ENCODE data around the gene CAMSAP2.
"Not testable (repeated sequence)": the region's sequence is repeated elsewhere in the genome, so short reads cannot be mapped to it uniquely, and the experiment has no call there.

Gene CAMSAP2

DNA sequence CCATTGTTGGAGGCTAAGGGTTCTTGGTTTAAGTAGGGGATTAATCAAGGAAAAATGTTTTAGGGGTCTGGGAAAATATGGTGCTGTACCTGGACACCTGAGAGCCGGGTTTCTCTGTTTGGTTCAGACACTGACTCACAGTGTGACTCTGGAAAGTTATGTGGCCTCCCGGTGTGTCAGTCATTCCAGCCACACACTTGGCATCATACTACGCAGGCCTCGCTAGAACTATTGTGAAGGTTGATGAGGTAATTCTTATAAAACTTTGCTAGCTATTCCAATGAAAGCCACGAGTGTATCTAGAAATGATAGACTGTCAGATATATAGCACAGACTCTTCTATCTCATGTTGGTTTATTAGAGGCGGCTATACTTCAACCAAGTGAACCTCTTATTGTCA, 4.8 kb upstream of the CAMSAP2 start:
- DNase-seq (ENCODE audit: low read depth, low spot score): no peak
- H3K4me3 ChIP-seq (ENCODE audit: low read length): no peak overlapping the region

DNA sequence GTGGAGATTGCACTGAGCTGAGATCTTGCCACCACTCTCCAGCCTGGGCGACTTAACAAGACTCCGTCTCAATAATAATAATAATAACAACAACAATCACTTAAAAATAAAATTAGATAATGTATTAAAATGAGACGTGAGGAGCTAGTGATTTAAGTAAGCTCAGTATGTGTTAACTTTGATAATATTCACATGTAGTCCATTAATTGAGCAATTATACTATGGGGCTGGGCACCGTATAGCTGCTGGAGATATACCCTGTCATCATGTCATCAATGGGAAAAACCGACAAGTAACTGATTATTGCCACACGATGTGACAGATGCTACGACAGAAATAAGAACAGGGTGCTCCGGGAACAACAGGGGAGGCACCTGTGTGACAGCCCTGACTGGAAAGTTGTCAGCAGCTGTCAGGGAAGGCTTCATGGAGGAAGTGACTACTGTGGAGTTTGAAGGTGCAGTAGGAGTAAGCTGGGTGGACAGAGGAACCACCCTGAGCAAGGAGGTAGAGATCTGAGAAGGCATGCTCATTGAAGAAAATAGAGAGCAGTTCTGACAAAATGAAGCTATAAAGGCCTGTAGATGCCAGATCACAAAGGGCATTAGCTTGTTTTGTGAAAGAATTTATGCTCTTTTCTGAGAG, 924 bp upstream of the CAMSAP2 start:
- no peak overlapping the region for H3K4me3 ChIP-seq (ENCODE audit: low read length)

DNA sequence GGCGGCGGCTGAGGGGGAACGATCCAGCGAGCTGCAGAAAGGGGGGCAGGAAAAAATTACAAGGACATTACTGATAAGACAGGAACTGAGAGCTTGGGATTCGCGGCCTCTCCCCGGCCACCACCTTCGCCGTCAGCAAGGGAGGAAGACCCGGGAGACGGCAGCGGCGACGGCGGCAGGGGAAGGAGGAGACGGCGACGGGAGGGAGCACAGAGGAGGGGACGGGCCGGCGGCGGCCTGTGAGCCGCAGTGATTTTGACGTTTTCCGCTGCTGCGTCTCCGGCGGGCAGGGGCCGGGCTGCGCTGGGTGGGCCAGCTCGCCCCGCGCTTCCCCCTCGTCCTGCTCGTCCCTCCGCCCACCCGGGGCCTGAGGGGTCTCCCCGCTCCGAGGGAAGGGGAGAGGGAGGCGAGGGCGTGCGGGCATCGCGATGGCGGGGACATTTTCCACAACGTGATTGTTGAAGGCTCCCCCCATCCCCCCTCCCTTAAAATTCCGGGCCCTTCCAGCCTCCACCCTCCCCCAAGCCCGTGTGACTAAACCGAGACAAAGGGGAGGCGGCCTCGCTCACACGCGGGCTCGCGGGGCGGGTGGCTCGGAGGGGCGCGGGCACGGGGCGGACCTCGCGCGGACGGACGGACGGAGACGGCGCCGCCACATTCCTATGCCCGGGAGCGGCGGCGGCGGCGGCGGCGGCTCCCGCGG, 407 bp downstream of the CAMSAP2 start:
- no peak for DNase-seq (ENCODE audit: low read depth, low spot score)
- H3K4me3 ChIP-seq (ENCODE audit: low read length): peak overlapping the region; percentile 61

More for the DNA sequence above, 924 bp upstream of the CAMSAP2 start:
- DNase-seq (ENCODE audit: low read depth, low spot score): no peak

DNA sequence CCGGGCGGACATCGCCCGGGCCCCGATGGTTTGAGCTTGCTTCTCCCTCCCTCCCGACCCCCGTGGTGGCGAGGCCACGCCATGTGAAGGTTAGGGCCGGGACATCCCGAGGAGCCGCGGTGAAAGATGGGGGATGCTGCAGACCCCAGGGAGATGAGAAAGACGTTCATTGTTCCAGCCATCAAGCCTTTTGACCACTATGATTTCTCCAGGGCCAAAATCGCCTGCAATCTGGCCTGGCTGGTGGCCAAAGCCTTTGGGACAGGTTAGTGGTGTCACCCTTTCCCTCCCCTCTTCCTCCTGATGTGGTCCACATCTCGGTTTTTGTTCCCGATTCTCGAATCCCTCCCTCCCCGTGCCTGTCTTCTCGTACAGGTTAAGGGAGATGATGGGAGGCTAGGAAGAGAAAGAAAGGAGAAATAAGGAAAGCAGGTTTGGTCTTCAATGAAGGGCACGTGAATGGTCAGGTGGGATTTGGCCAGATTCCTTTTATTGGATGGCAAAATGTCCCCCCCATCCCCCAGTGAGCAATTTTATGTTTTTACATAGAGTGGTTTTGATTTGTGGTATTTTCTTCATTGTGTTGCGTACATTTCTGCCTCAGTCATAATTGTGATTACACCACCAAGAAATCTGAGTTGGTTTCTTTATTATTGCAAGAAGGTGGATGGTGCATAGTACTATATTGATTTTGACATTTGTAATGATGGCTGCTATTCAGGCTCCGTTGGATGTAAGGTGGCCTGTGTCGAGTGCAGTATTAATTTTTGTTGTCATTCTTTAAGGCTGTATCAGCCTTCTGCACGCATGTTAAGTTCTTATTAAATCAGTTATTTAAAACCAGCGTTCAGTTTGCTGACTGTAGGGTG, 1.2 kb downstream of the CAMSAP2 start:
- peak overlapping the region; percentile 32 for H3K4me3 ChIP-seq (ENCODE audit: low read length)
- DNase-seq (ENCODE audit: low read depth, low spot score): no peak

DNA sequence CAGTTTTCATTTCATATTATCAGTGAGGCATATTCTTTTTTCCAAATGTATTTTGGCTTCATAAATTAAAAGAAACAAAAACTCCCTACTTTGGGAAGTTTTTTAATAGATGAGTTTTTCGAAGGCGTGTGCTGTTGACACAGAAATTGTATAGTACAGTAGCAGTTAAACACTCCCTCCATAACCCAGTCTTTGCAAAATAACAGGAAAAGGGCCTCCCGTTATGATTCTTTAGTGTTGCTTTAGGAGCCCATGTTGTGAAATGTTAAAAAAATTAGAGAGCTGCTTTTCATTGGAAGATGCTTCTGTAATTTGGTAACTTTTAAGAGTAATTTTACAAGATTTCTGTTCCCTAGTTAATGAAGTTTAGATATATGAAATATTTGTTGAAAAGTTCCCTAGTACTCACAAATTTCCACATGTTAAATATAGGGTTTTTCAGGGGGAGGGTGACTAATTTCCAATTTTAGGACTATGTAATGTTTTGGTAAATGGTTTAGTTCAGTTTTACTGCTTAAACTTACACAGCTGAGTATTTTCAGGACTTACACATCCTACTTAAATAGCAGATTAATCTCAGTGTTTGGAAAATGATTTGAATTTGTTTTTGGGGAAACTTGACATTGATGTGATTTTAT, 2.0 kb downstream of the CAMSAP2 start:
- DNase-seq (ENCODE audit: low read depth, low spot score): no peak
- H3K4me3 ChIP-seq (ENCODE audit: low read length): no peak overlapping the region

DNA sequence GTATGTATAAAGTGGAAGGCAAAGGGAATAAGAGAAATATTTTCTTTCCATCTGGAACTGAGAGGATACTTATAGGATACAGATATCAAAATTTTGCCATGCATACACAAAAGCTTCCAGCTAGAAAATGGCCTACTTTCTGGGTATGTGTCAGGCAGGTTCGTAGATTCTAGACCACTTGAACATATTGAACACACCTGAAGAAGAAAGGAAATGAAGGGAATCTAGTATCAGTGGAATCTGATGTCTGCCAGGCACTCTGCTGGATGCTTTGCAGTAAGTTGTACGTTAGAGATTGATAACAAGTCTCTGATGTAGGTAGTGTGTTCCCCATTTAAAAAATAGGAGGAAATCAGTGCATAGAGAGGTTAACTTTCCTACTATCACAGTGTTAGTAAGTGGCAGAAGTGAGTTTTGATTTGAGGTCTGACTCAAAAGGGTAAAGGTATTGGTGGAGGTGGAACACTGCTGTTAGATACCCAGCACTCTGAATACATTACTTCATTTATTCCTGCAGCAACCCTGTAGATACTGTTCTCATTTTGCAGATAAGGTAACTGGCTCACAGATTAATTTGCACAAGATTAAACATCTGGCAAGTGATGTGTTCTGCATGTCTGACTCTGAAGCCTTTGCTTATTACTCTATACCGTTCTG, 3.0 kb downstream of the CAMSAP2 start:
- H3K4me3 ChIP-seq (ENCODE audit: low read length): no peak overlapping the region

DNA sequence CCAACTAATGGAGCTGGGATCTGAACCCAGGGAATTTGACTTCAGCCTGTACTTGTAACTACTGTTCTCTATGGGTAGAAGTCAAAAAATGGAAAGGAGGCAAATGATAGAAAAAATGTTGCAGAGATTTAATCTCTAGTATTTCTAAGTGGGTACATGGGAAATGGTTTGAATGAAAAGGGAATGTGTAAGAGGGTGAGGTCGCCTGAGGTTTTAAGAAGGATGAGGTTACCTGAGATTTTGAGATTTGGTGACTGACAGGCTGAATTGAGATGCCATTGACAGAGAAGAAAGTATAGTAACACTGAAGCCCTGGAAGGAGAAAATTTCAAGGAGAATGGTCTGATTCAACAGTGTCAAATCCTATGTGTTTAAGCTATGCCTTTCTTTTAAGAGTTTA, 5.5 kb downstream of the CAMSAP2 start:
- no peak for DNase-seq (ENCODE audit: low read depth, low spot score)
- no peak overlapping the region for H3K4me3 ChIP-seq (ENCODE audit: low read length)

More for the DNA sequence above, 3.0 kb downstream of the CAMSAP2 start:
- no peak for DNase-seq (ENCODE audit: low read depth, low spot score)

DNA sequence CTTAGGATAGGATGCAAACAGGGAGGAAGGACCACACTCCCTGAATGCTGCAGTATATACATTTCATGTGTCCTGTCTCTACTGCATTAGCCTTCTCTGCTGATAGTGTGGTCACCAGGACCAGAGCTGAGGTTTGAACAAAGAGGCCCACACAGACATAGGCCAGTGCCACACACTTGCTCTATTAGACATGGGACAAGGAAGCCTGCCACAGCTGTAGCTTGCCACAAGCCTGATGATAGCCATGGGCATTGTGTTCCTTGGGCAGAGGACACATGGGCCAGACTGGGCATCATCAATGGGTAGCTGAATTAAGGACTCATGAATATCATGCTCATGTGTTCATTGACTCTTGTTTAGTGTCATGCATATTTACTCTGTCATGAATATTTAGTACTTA, 10.4 kb downstream of the CAMSAP2 start:
- H3K4me3 ChIP-seq (ENCODE audit: low read length): no peak overlapping the region
- DNase-seq (ENCODE audit: low read depth, low spot score): no peak

DNA sequence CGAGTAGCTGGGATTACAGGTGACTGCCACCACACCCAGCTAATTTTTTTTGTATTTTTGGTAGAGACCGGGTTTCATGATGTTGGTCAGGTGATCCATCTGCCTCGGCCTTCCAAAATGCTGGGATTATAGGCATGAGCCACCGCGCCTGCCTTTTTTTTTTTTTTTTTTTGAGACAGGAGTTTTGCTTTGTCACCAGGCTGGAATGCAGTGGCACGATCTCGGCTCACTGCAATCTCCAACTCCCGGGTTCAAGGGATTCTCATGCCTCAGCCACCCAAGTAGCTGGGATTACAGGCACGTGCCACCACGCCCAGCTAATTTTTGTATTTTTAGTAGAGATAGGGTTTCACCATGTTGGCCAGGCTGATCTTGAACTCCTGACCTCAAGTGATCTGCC, 12.1 kb downstream of the CAMSAP2 start:
- H3K4me3 ChIP-seq (ENCODE audit: low read length); DNase-seq (ENCODE audit: low read depth, low spot score): not testable (repeated sequence)

DNA sequence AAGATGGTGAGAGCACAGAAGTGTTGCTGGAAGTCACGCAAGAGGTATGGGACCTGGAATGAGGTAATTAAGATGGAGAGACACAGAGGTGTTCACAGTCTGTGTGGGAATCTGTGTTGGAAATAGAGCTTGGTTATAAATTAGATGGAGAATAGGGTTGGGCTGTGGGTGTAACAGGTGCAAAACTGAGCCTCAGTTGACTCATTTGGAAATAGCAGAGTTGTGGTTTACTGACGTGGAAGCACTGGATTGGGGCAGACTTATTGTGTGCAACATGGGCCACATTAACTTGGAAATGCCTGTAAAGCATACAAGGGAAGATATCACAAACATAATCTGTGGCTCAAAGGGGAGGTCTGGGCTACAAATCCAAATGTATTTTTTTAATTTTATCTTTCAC, 13.0 kb downstream of the CAMSAP2 start:
- no peak for DNase-seq (ENCODE audit: low read depth, low spot score)
- H3K4me3 ChIP-seq (ENCODE audit: low read length): no peak overlapping the region

DNA sequence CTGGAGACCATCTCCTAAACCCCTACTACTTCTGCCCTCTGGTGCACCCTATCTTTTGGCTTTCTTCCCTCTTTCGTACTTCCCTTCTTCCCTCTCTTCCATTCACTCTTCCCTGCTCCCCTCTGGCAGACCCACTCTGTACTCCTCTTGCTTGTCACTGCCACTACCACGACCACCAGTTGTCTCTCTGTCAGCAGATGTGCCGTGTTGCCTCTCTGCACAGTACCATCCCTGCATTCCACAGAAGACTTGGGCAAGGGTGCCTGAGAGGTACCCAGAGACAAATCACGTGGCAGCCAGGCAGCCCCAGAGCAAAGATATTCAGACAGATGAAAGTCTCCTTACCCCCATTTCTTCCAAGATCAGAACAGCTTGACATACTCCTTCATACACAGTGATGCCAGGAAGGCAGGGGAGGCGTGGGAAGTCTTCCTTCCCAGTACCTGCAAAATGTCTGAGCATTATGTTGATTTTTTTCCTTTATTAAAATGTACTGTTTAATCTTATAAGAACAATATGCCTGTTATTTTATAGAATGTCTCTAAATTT, 15.0 kb downstream of the CAMSAP2 start:
- DNase-seq (ENCODE audit: low read depth, low spot score): no peak

DNA sequence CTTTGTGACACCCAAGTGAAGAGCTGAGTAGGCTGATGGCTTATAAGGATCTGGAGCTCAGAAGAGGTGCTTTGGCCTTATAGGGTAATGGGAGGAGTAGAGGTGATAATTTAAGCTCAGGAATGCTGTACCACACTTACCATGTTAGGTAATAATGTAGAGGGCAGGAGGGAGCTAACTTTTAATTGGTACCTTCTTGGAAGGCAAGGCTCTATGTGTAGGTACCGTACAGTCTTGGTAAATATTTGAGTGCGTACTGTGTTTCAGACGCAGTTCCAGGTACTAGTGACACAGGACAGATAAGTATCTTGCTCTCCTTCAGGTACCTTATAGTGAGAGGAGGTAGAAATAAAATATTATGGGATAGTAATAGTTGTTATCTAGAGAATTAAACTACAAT, 16.8 kb downstream of the CAMSAP2 start:
- no peak overlapping the region for H3K4me3 ChIP-seq (ENCODE audit: low read length)
- DNase-seq (ENCODE audit: low read depth, low spot score): no peak

More for the DNA sequence above, 15.0 kb downstream of the CAMSAP2 start:
- H3K4me3 ChIP-seq (ENCODE audit: low read length): no peak overlapping the region

DNA sequence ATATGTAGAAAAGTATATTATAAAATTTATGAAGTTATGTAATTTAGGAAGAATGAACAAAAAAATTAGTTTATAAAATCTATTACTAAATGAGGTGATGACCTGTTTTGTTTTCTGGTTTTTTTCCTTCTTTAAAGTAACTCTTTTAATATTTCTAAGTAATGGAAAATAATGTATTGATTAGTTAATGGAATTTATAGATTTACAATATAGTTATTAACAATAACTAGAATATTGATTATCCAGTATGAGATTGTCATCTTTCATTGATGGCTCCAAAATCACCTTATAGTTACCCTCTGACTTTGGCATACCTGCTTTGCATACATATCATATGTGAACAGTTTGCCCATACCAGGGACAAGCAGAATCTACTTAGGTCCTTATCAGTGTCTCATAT, 23.4 kb downstream of the CAMSAP2 start:
- no peak for DNase-seq (ENCODE audit: low read depth, low spot score)
- no peak overlapping the region for H3K4me3 ChIP-seq (ENCODE audit: low read length)

DNA sequence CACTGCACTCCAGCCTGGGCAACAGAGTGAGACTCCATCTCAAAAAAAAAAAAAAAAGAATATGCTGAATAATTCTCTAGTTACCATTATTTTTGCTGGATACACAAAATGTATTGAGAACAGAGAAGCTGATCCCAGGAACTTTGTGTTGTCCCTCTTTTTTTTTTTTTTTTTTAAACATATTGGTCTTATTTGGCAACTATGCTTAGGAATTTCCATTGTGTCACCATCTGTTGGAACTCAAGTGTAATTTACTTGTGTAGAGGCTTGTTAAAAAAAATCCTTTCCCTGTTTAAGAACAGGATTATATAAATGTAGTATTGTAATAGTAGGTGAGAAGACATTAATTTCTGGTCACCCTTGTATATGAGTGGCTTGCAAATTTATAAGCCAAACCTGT, 28.6 kb downstream of the CAMSAP2 start:
- no peak overlapping the region for H3K4me3 ChIP-seq (ENCODE audit: low read length)
- DNase-seq (ENCODE audit: low read depth, low spot score): no peak

DNA sequence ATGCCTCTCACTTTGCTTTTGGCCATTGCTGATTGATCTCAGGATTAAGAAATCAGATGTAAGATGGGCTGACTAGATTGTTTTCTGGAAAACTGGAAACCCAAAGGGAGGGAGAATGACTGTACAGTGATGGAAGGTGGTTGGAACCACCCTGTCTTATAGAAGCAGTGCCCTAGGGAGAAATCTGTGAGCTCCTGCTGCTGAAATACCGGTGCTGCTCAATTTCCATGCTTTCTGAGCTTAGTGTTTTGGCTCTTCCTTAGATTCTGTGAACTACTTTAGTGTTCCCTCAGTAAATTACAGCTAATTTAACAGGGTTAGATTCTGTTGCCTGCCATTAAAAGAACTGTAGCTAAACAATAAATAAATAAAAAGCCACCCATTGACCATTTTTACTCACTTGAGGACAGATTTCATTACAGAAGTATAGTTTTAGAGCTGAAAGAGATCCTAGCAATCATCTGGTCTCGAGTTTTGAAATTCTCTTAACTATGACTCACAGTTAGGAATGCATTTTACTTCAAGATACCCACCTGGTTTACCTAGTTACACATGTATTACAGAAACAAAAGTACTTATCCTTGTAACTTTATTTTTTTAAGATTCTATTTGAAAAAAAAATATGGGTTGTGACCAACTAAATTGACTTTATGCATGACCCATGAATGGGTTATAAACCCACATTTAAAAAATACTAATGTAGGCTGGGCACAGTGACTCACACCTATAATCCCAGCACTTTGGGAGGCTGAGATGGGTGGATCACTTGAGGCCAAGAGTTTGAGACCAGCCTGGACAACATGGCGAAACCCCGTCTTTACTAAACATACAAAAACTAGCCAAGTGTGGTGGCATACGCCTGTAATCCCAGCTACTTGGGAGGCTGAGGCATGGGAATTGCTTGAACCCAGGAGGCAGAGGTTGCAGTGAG, 33.2 kb downstream of the CAMSAP2 start:
- no peak overlapping the region for H3K4me3 ChIP-seq (ENCODE audit: low read length)
- DNase-seq (ENCODE audit: low read depth, low spot score): no peak

DNA sequence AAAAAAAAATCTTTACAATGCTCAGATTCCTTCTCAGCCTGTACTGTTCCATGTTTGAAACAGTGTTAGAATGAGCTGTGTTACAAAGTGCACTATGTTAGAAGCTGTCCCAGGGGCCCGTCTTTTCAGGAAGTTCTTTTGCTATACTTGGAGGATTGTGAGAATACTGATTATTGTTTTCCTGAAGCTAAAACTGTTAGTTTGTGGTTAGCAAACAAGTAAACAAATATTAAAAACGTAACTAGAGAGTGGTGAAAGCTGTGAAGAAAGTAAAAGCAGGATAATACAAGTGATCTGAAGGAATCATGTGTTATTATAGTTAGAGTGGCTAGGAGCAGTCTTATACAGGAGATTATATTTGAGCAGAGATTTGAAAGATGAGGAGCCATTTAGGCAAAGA, 35.6 kb downstream of the CAMSAP2 start:
- no peak for DNase-seq (ENCODE audit: low read depth, low spot score)

DNA sequence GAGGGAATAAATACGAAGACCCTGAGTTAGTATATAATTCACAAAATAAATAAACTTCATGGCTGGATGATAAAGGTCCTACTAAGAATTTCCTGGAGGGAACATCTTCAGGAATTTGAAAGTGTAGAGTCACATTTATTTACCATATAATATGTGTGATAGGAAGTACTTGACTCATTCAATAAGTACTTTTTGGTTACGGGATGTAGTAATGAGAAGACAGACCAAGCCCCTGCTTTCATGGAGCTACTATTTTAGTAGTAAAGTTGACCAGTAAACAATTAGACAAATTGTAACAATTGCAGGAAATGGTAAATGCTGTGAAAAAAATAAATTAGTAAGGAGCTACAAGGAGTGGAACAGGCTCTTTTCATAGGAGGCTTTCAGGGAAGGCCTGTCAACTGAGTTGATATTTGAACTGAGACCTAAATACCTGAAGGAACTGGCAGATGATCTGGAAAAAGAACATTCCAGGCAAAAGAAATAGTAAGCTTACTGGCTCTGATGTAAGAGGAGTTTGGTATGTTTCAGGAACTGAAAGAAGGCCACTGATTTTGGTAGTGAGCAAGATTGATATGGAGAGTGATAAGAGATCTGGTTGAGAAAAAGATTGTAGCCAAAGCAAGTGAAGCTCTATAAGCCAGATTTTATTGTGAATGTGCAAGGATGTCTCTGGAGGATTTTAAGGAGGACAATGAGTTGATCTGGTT, 36.2 kb downstream of the CAMSAP2 start:
- H3K4me3 ChIP-seq (ENCODE audit: low read length): no peak overlapping the region
- no peak for DNase-seq (ENCODE audit: low read depth, low spot score)

More for the DNA sequence above, 35.6 kb downstream of the CAMSAP2 start:
- no peak overlapping the region for H3K4me3 ChIP-seq (ENCODE audit: low read length)

All from Jurkat, Clone E6-1 (cell line).